Left ventricle myocardium inferior (tissue), 1 donor: Measurements from ENCODE around the gene CATSPERB. TPM values are rescaled to one million over a fixed set of nuclear protein-coding genes. Genes with fewer than 3 reads are reported as not detected.

ENCODE experiments used
- DNase-seq: peaks from one replicate; pipeline ENCODE4 v3.0.0-alpha.2; 2020
- H3K27ac ChIP-seq: fragments of 200-600 bp; replicated peaks from 2 replicates; pipeline ENCODE4 v1.8.0; 2021
- H3K27me3 ChIP-seq: fragments of 200-600 bp; 2 replicates; pipeline ENCODE4 v1.8.0; 2021; ENCODE audit warnings: low read depth
- H3K36me3 ChIP-seq: fragments of 200-600 bp; 2 replicates; pipeline ENCODE4 v1.8.0; 2021
- H3K4me1 ChIP-seq: fragments of 200-600 bp; 2 replicates; pipeline ENCODE4 v1.8.0; 2021
- H3K4me3 ChIP-seq: fragments of 200-600 bp; 2 replicates; pipeline ENCODE4 v1.8.0; 2021; ENCODE audit warnings: mild to moderate bottlenecking, moderate library complexity
- H3K9me3 ChIP-seq: fragments of 200-600 bp; replicated peaks from 2 replicates; pipeline ENCODE4 v1.8.0; 2021
- intact Hi-C: fragments of 100-400 bp; cut with micrococcal nuclease; formaldehyde crosslinking; loops from one replicate; pipeline ENCODE4 v1.11.0; 2022
- total RNA-seq: library from RNA; stranded (reverse); fragmentation: NEBNext Ultra II Directional; extraction: Animal tissue kit (Norgen Biotek cat#: 25700); gene quantifications from one replicate; pipeline ENCODE4 v1.2.1, GENCODE V29; 2021
- TF ChIP-seq, protein P1 (sequence below): fragments of 200-600 bp; IDR thresholded peaks from 2 replicates; pipeline ENCODE4 v1.8.0; 2021; ENCODE audit warnings: antibody characterized with exemption, mild to moderate bottlenecking, borderline replicate concordance
- donor health status: DM: no; HTN: yes; CAD: no; lungs with severe emphysema.

CATSPERB gene
- total RNA-seq, 1 donor from 2014 or later, result 0.99 TPM

GRCh38 chr14:91770185-91770584, 38.3 kb upstream of the CATSPERB start:
- no peak for DNase-seq
- H3K9me3 ChIP-seq, result no peaks in the 10 kb centered on the region
- H3K4me3 ChIP-seq, result no peak overlapping the region
- H3K27ac ChIP-seq, result no peak overlapping the region
- no peaks in the 10 kb centered on the region for H3K36me3 ChIP-seq
- TF ChIP-seq, protein P1, sequence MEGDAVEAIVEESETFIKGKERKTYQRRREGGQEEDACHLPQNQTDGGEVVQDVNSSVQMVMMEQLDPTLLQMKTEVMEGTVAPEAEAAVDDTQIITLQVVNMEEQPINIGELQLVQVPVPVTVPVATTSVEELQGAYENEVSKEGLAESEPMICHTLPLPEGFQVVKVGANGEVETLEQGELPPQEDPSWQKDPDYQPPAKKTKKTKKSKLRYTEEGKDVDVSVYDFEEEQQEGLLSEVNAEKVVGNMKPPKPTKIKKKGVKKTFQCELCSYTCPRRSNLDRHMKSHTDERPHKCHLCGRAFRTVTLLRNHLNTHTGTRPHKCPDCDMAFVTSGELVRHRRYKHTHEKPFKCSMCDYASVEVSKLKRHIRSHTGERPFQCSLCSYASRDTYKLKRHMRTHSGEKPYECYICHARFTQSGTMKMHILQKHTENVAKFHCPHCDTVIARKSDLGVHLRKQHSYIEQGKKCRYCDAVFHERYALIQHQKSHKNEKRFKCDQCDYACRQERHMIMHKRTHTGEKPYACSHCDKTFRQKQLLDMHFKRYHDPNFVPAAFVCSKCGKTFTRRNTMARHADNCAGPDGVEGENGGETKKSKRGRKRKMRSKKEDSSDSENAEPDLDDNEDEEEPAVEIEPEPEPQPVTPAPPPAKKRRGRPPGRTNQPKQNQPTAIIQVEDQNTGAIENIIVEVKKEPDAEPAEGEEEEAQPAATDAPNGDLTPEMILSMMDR, result no peak
- no peaks in the 10 kb centered on the region for H3K4me1 ChIP-seq
- intact Hi-C loops, result no loop called here
- no peaks in the 10 kb centered on the region for H3K27me3 ChIP-seq

- peak overlapping the region; percentile 64 for H3K27ac ChIP-seq
Measured at GRCh38 chr14:91755570-91756295, 23.8 kb upstream of the CATSPERB start.

GRCh38 chr14:91754819-91755218, 22.9 kb upstream of the CATSPERB start:
- Histone ChIP-seq H3K9me3 (peaks cover 5% of the 10 kb centered on the region), H3K4me1 (peaks cover 29% of the 10 kb centered on the region), H3K36me3 (no peaks in the 10 kb centered on the region), H3K27ac (peak overlapping the region; percentile 64), H3K27me3 (peaks cover 15% of the 10 kb centered on the region), H3K4me3 (no peak overlapping the region)
- no peak for DNase-seq
- TF ChIP-seq, protein P1, result no peak
- intact Hi-C loops, result no loop called here

More at GRCh38 chr14:91755570-91756295, 23.8 kb upstream of the CATSPERB start:
- Histone ChIP-seq H3K36me3 (peaks cover 5% of the 10 kb centered on the region), H3K9me3 (peaks cover 15% of the 10 kb centered on the region), H3K27me3 (peaks cover 13% of the 10 kb centered on the region), H3K4me3 (no peak overlapping the region), H3K4me1 (peaks cover 29% of the 10 kb centered on the region)
- TF ChIP-seq, protein P1, result no peak
- DNase-seq, result no peak
- intact Hi-C loops, result no loop called here

- peak overlapping the region; percentile 64 for H3K27ac ChIP-seq
- H3K4me3 ChIP-seq, result no peak overlapping the region
- H3K9me3 ChIP-seq, result no peaks in the 10 kb centered on the region
- no peak for DNase-seq
- peaks cover 15% of the 10 kb centered on the region for H3K27me3 ChIP-seq
- TF ChIP-seq, protein P1, result no peak
- H3K36me3 ChIP-seq, result no peaks in the 10 kb centered on the region
- peaks cover 29% of the 10 kb centered on the region for H3K4me1 ChIP-seq
- intact Hi-C loops, result no loop called here
Measured at GRCh38 chr14:91754185-91754584, 22.3 kb upstream of the CATSPERB start.

GRCh38 chr14:91753501-91754128, 21.7 kb upstream of the CATSPERB start:
- Histone ChIP-seq H3K36me3 (no peaks in the 10 kb centered on the region), H3K27ac (peak overlapping the region; percentile 64), H3K27me3 (peaks cover 15% of the 10 kb centered on the region), H3K9me3 (no peaks in the 10 kb centered on the region), H3K4me3 (no peak overlapping the region), H3K4me1 (peaks cover 29% of the 10 kb centered on the region)
- TF ChIP-seq, protein P1, result no peak
- DNase-seq, result no peak
- intact Hi-C loops, result no loop called here
